ENCODE results near the gene KCNK3.

DNA sequence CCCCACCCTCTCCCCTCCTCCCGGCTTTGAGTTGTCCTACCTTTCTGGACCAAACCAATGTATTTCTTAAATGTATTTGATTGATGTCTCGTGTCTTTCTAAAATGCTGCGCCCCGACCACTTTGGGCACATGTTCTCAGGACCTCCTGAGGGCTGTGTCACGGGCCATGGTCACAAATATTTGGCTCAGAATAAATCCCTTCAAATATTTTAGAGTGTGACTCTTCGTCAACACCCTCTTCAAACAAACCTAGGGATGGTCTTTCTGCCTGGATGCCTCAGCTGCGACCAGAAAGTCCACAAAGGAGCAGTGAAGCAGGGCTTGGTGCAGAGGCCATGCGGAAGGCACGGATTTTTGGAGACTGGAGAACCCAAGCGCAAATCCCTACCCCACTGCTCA is 70.5 kb downstream of the KCNK3 start:
- TF ChIP-seq, protein P1, sequence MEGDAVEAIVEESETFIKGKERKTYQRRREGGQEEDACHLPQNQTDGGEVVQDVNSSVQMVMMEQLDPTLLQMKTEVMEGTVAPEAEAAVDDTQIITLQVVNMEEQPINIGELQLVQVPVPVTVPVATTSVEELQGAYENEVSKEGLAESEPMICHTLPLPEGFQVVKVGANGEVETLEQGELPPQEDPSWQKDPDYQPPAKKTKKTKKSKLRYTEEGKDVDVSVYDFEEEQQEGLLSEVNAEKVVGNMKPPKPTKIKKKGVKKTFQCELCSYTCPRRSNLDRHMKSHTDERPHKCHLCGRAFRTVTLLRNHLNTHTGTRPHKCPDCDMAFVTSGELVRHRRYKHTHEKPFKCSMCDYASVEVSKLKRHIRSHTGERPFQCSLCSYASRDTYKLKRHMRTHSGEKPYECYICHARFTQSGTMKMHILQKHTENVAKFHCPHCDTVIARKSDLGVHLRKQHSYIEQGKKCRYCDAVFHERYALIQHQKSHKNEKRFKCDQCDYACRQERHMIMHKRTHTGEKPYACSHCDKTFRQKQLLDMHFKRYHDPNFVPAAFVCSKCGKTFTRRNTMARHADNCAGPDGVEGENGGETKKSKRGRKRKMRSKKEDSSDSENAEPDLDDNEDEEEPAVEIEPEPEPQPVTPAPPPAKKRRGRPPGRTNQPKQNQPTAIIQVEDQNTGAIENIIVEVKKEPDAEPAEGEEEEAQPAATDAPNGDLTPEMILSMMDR (IDR thresholded peaks at IDR 0.05; ENCODE audit: low read length), result no peak
- TF ChIP-seq EZH2 (optimal IDR thresholded peaks at IDR 0.05; ENCODE audit: low read depth, low read length), result no peak
